ENCODE results near the gene FICD. TPM values are rescaled to one million over a fixed set of nuclear protein-coding genes. Genes with fewer than 3 reads are reported as not detected.

Gene FICD
- total and polyA plus RNA-seq, 7 experiments from 2014 or later, result 1.6 to 9.7 (median 4.0) TPM

- peaks cover 4 to 32% (median 13%) of the 10 kb centered on the region in 11 donors for H3K9me3 Mint-ChIP-seq
- H3K27ac ChIP-seq (ENCODE audit: low read depth, low read length), result no peak overlapping the region
- no peaks in the 10 kb centered on the region for H3K36me3 ChIP-seq (ENCODE audit: control insufficient read depth in 2 of 3, insufficient read depth in 3 of 3, low read length in 3 of 3)
- intact Hi-C loops (cut with micrococcal nuclease), result no loop called here
- DNase-seq (no peak), ATAC-seq (no peak)
- H3K27me3 Mint-ChIP-seq, result peaks cover 9 to 53% (median 44%) of the 10 kb centered on the region in 5 donors
- ChIA-PET CTCF (no interaction called here), POLR2A (no interaction called here)
- no peaks in the 10 kb centered on the region for H3K4me1 ChIP-seq (ENCODE audit: control insufficient read depth in 2 of 2, insufficient read depth in 2 of 2, low read length in 2 of 2)
- H3K4me3 ChIP-seq (ENCODE audit: low read length), result no peak overlapping the region
- H3K4me3 Mint-ChIP-seq, result no peak overlapping the region
- H3K27me3 ChIP-seq (ENCODE audit: control insufficient read depth in 2 of 2, insufficient read depth in 2 of 2, low read length in 2 of 2), result no peaks in the 10 kb centered on the region
- no peak overlapping the region for H3K27ac Mint-ChIP-seq
- no peaks in the 10 kb centered on the region for H3K4me1 Mint-ChIP-seq
- H3K36me3 Mint-ChIP-seq, result peaks cover 0 to 16% (median 4%) of the 10 kb centered on the region in 5 donors
- peaks cover 0 to 10% (median 0%) of the 10 kb centered on the region in 3 experiments for H3K9me3 ChIP-seq (ENCODE audit: control insufficient read depth in 2 of 3, low read length in 3 of 3)
Measured at GRCh38 chr12:108498136-108498535, 16.9 kb upstream of the FICD start.

GRCh38 chr12:108502922-108503321 lies 12.2 kb upstream of the FICD start:
- no peak overlapping the region for H3K27ac ChIP-seq (ENCODE audit: low read depth, low read length)
- H3K36me3 ChIP-seq (ENCODE audit: control insufficient read depth in 2 of 3, insufficient read depth in 3 of 3, low read length in 3 of 3), result no peaks in the 10 kb centered on the region
- H3K4me1 ChIP-seq (ENCODE audit: control insufficient read depth in 2 of 2, insufficient read depth in 2 of 2, low read length in 2 of 2), result no peaks in the 10 kb centered on the region
- ATAC-seq, result no peak
- intact Hi-C loops (cut with micrococcal nuclease), result loop anchor here in 1 of 2 donors (5.0 kb wide), 1 partner anchor 721 kb away; no protein-coding TSS in a partner anchor
- DNase-seq, result no peak
- Mint-ChIP-seq H3K4me1 (no peaks in the 10 kb centered on the region), H3K27ac (no peak overlapping the region), H3K27me3 (peaks cover 3 to 48% (median 44%) of the 10 kb centered on the region in 5 donors), H3K4me3 (no peak overlapping the region), H3K36me3 (peaks cover 0 to 25% (median 3%) of the 10 kb centered on the region in 5 donors), H3K9me3 (peaks cover 9 to 39% (median 25%) of the 10 kb centered on the region in 11 donors)
- POLR2A ChIA-PET, result no interaction called here
- no peak overlapping the region for H3K4me3 ChIP-seq (ENCODE audit: low read length)
- H3K27me3 ChIP-seq (ENCODE audit: control insufficient read depth in 2 of 2, insufficient read depth in 2 of 2, low read length in 2 of 2), result no peaks in the 10 kb centered on the region
- peaks cover 0 to 19% (median 0%) of the 10 kb centered on the region in 3 experiments for H3K9me3 ChIP-seq (ENCODE audit: control insufficient read depth in 2 of 3, low read length in 3 of 3)
- CTCF ChIA-PET, result no interaction called here

- no peak overlapping the region for H3K4me3 ChIP-seq (ENCODE audit: low read length)
- H3K4me3 Mint-ChIP-seq, result no peak overlapping the region
- no peak overlapping the region for H3K27ac Mint-ChIP-seq
- no peaks in the 10 kb centered on the region for H3K36me3 ChIP-seq (ENCODE audit: control insufficient read depth in 2 of 3, insufficient read depth in 3 of 3, low read length in 3 of 3)
- H3K36me3 Mint-ChIP-seq, result peaks cover 0 to 21% (median 3%) of the 10 kb centered on the region in 5 donors
- no peaks in the 10 kb centered on the region for H3K4me1 ChIP-seq (ENCODE audit: control insufficient read depth in 2 of 2, insufficient read depth in 2 of 2, low read length in 2 of 2)
- CTCF ChIA-PET, result no interaction called here
- H3K4me1 Mint-ChIP-seq, result no peaks in the 10 kb centered on the region
- H3K9me3 Mint-ChIP-seq, result peaks cover 9 to 39% (median 25%) of the 10 kb centered on the region in 11 donors
- H3K27me3 ChIP-seq (ENCODE audit: control insufficient read depth in 2 of 2, insufficient read depth in 2 of 2, low read length in 2 of 2), result no peaks in the 10 kb centered on the region
- no peak overlapping the region for H3K27ac ChIP-seq (ENCODE audit: low read depth, low read length)
- POLR2A ChIA-PET, result no interaction called here
- peaks cover 3 to 35% (median 31%) of the 10 kb centered on the region in 5 donors for H3K27me3 Mint-ChIP-seq
- no peak for ATAC-seq
- peaks cover 0 to 19% (median 0%) of the 10 kb centered on the region in 3 experiments for H3K9me3 ChIP-seq (ENCODE audit: control insufficient read depth in 2 of 3, low read length in 3 of 3)
- intact Hi-C loops (cut with micrococcal nuclease), result no loop called here
- DNase-seq, result no peak
Measured at GRCh38 chr12:108505129-108505528, 9.9 kb upstream of the FICD start.

GRCh38 chr12:108507971-108508642 lies 7.0 kb upstream of the FICD start:
- no peaks in the 10 kb centered on the region for H3K27me3 ChIP-seq (ENCODE audit: control insufficient read depth in 2 of 2, insufficient read depth in 2 of 2, low read length in 2 of 2)
- ChIA-PET POLR2A (no interaction called here), CTCF (no interaction called here)
- no peak overlapping the region for H3K27ac ChIP-seq (ENCODE audit: low read depth, low read length)
- intact Hi-C loops (cut with micrococcal nuclease), result no loop called here
- H3K9me3 Mint-ChIP-seq, result peaks cover 6 to 18% (median 11%) of the 10 kb centered on the region in 11 donors
- H3K9me3 ChIP-seq (ENCODE audit: control insufficient read depth in 2 of 3, low read length in 3 of 3), result peaks cover 0 to 10% (median 0%) of the 10 kb centered on the region in 3 experiments
- no peak overlapping the region for H3K4me3 ChIP-seq (ENCODE audit: low read length)
- peaks cover 0 to 9% (median 3%) of the 10 kb centered on the region in 5 donors for H3K36me3 Mint-ChIP-seq
- no peak overlapping the region for H3K27ac Mint-ChIP-seq
- peaks cover 3 to 26% (median 23%) of the 10 kb centered on the region in 5 donors for H3K27me3 Mint-ChIP-seq
- H3K36me3 ChIP-seq (ENCODE audit: control insufficient read depth in 2 of 3, insufficient read depth in 3 of 3, low read length in 3 of 3), result no peaks in the 10 kb centered on the region
- H3K4me3 Mint-ChIP-seq, result no peak overlapping the region
- DNase-seq (no peak), ATAC-seq (no peak)
- peaks cover 6 to 10% (median 8%) of the 10 kb centered on the region in 7 donors for H3K4me1 Mint-ChIP-seq
- H3K4me1 ChIP-seq (ENCODE audit: control insufficient read depth in 2 of 2, insufficient read depth in 2 of 2, low read length in 2 of 2), result no peaks in the 10 kb centered on the region

- H3K27ac ChIP-seq (ENCODE audit: low read depth, low read length), result no peak overlapping the region
- no peaks in the 10 kb centered on the region for H3K9me3 ChIP-seq (ENCODE audit: control insufficient read depth in 2 of 3, low read length in 3 of 3)
- Mint-ChIP-seq H3K9me3 (peaks cover 0 to 6% (median 0%) of the 10 kb centered on the region in 11 donors), H3K4me1 (peaks cover 7 to 13% (median 10%) of the 10 kb centered on the region in 7 donors), H3K36me3 (no peaks in the 10 kb centered on the region), H3K4me3 (no peak overlapping the region), H3K27ac (no peak overlapping the region), H3K27me3 (peaks cover 4 to 14% (median 8%) of the 10 kb centered on the region in 5 donors)
- no peaks in the 10 kb centered on the region for H3K27me3 ChIP-seq (ENCODE audit: control insufficient read depth in 2 of 2, insufficient read depth in 2 of 2, low read length in 2 of 2)
- no peak for ATAC-seq
- H3K36me3 ChIP-seq (ENCODE audit: control insufficient read depth in 2 of 3, insufficient read depth in 3 of 3, low read length in 3 of 3), result no peaks in the 10 kb centered on the region
- H3K4me3 ChIP-seq (ENCODE audit: low read length), result no peak overlapping the region
- CTCF ChIA-PET, result interaction anchor here (0.9 kb wide), 1 partner anchor 149 kb away, joined by 3 read pairs; no protein-coding TSS in a partner anchor
- POLR2A ChIA-PET, result no interaction called here
- DNase-seq, result no peak
- intact Hi-C loops (cut with micrococcal nuclease), result loop anchor here (5.0 to 10.0 kb wide), 4 partner anchors 748 to 1525 kb away; partner anchors contain the start of genes MMAB (in 1 of the 2), MTERF2 (in 1 of the 2), MVK (in 1 of the 2) and PRDM4 (in 1 of the 2)
- H3K4me1 ChIP-seq (ENCODE audit: control insufficient read depth in 2 of 2, insufficient read depth in 2 of 2, low read length in 2 of 2), result no peaks in the 10 kb centered on the region
Measured at GRCh38 chr12:108509806-108510205, 5.3 kb upstream of the FICD start.

- Mint-ChIP-seq H3K9me3 (peaks cover 0 to under 1% (median 0%) of the 10 kb centered on the region in 11 donors), H3K27ac (no peak overlapping the region), H3K27me3 (peaks cover 0 to 4% (median 0%) of the 10 kb centered on the region in 5 donors), H3K36me3 (no peaks in the 10 kb centered on the region), H3K4me1 (peaks cover 11 to 20% (median 13%) of the 10 kb centered on the region in 7 donors), H3K4me3 (no peak overlapping the region)
- POLR2A ChIA-PET, result no interaction called here
- H3K27ac ChIP-seq (ENCODE audit: low read depth, low read length), result no peak overlapping the region
- H3K36me3 ChIP-seq (ENCODE audit: control insufficient read depth in 2 of 3, insufficient read depth in 3 of 3, low read length in 3 of 3), result peaks cover 0 to 4% (median 0%) of the 10 kb centered on the region in 3 experiments
- H3K27me3 ChIP-seq (ENCODE audit: control insufficient read depth in 2 of 2, insufficient read depth in 2 of 2, low read length in 2 of 2), result no peaks in the 10 kb centered on the region
- CTCF ChIA-PET, result interaction anchor here (0.7 to 1.8 kb wide), 2 partner anchors 49 to 51 kb away, joined by 3 to 4 read pairs; partner anchors contain the start of gene SART3
- no peaks in the 10 kb centered on the region for H3K9me3 ChIP-seq (ENCODE audit: control insufficient read depth in 2 of 3, low read length in 3 of 3)
- ATAC-seq (no peak), DNase-seq (no peak)
- intact Hi-C loops (cut with micrococcal nuclease), result loop anchor here (5.0 to 10.0 kb wide), 4 partner anchors 749 to 1526 kb away; partner anchors contain the start of genes MMAB (in 1 of the 2), MTERF2 (in 1 of the 2), MVK (in 1 of the 2) and PRDM4 (in 1 of the 2)
- peaks cover 2 to 3% of the 10 kb centered on the region in 2 donors for H3K4me1 ChIP-seq (ENCODE audit: control insufficient read depth in 2 of 2, insufficient read depth in 2 of 2, low read length in 2 of 2)
- H3K4me3 ChIP-seq (ENCODE audit: low read length), result no peak overlapping the region
Measured at GRCh38 chr12:108510836-108511235, 4.2 kb upstream of the FICD start.

Measured in naive thymus-derived CD4-positive, alpha-beta T cell (primary cell).